Karpas-422 (cell line): ENCODE results near the gene WIPF2. TPM values are rescaled to one million over a fixed set of nuclear protein-coding genes. Genes with fewer than 3 reads are reported as not detected.

Source experiments
- DNase-seq: peaks from one replicate; pipeline ENCODE4 v3.0.0-alpha.2; 2015
- H2AFZ ChIP-seq: fragments of 200-600 bp; sonication (generic); 2 replicates; pipeline ENCODE4 v1.6.1; 2014; ENCODE audit warnings: antibody characterized with exemption, low read length, mixed read lengths
- H3K27ac ChIP-seq: fragments of 200-600 bp; sonication (generic); 2 replicates; pipeline ENCODE4 v1.5.1; 2014; ENCODE audit warnings: mild to moderate bottlenecking, low read length, moderate library complexity
- H3K27me3 ChIP-seq: fragments of 200-600 bp; sonication (generic); 2 replicates; pipeline ENCODE4 v1.6.1; 2014; ENCODE audit warnings: low read length, mixed read lengths
- H3K36me3 ChIP-seq: fragments of 200-600 bp; sonication (generic); 2 replicates; pipeline ENCODE4 v1.6.1; 2014; ENCODE audit warnings: low read length, mixed read lengths; ENCODE audit not compliant: insufficient read depth
- H3K4me1 ChIP-seq: fragments of 200-600 bp; sonication (generic); 2 replicates; pipeline ENCODE4 v1.6.1; 2014; ENCODE audit warnings: mild to moderate bottlenecking, low read length, mixed read lengths
- H3K4me2 ChIP-seq: fragments of 200-600 bp; sonication (generic); 2 replicates; pipeline ENCODE4 v1.6.1; 2014; ENCODE audit warnings: low read length, low read depth, mild to moderate bottlenecking; ENCODE audit not compliant: poor library complexity, severe bottlenecking
- H3K4me3 ChIP-seq: fragments of 200-600 bp; sonication (generic); 2 replicates; pipeline ENCODE4 v1.5.1; 2014; ENCODE audit warnings: mild to moderate bottlenecking, antibody characterized with exemption, low read length, mixed read lengths
- H3K79me2 ChIP-seq: fragments of 200-600 bp; sonication (generic); 2 replicates; pipeline ENCODE4 v1.6.1; 2014; ENCODE audit warnings: mild to moderate bottlenecking, low read length, mixed read lengths
- H3K9ac ChIP-seq: fragments of 200-600 bp; sonication (generic); 2 replicates; pipeline ENCODE4 v1.6.0; 2014; ENCODE audit warnings: low read length
- H3K9me2 ChIP-seq: fragments of 200-600 bp; sonication (generic), shearing (Covaris generic); replicated peaks from 2 replicates; pipeline ENCODE4 v1.6.0; 2014; ENCODE audit warnings: mild to moderate bottlenecking, low read length, moderate library complexity; ENCODE audit not compliant: insufficient read depth
- H3K9me3 ChIP-seq: fragments of 300-700, 200-600 bp; sonication (generic); 2 replicates; pipeline ENCODE4 v1.6.1; 2014; ENCODE audit warnings: low read length, mixed read lengths
- H4K20me1 ChIP-seq: fragments of 200-600 bp; sonication (generic); 2 replicates; pipeline ENCODE4 v1.6.1; 2014; ENCODE audit warnings: mild to moderate bottlenecking, antibody characterized with exemption, low read length, low read depth; ENCODE audit not compliant: insufficient read depth
- total RNA-seq: library from RNA; depleted of rRNA; stranded (reverse); fragments of >200 nt; shearing (Covaris generic); gene quantifications from 2 replicates; pipeline ENCODE4 v1.2.3, GENCODE V29; 2014; ENCODE audit warnings: low replicate concordance

The WIPF2 gene
- total RNA-seq, 1 experiment from 2014 or later = 19.0 TPM

- Histone ChIP-seq H3K79me2 (peaks cover 35% of the 10 kb centered on the region), H3K4me2 (peak overlapping the region; percentile 65), H3K9me3 (no peaks in the 10 kb centered on the region), H3K9me2 (no peaks in the 10 kb centered on the region), H4K20me1 (no peaks in the 10 kb centered on the region), H3K27me3 (no peaks in the 10 kb centered on the region), H3K27ac (peak overlapping the region; percentile 33; the same call in 1 of the 2 replicates), H3K4me1 (peaks cover 30% of the 10 kb centered on the region), H3K36me3 (peaks cover 22% of the 10 kb centered on the region), H2AFZ (no peak overlapping the region), H3K9ac (peak overlapping the region; percentile 60), H3K4me3 (peak overlapping the region; percentile 55)
- no peak for DNase-seq
These were observed 68.0 kb downstream of the WIPF2 start for GRCh38 chr17:40287159-40287493.

GRCh38 chr17:40287494-40288369 is 68.6 kb downstream of the WIPF2 start, which contains the start of gene CDC6:
TSS of gene CDC6 (plus strand) at chr17:40287879. CDS start at chr17:40289421, 1,542 bp downstream.
- DNase-seq = peak; percentile 99
- H3K27ac ChIP-seq = peak within 1 kb of the TSS; percentile 83
- peak within 1 kb of the TSS; percentile 92 for H3K4me3 ChIP-seq
- H3K9me3 ChIP-seq = no peaks in the 10 kb centered on the region
- peak within 1 kb of the TSS; percentile 79 for H3K4me2 ChIP-seq
- no peaks in the 10 kb centered on the region for H3K9me2 ChIP-seq
- H4K20me1 ChIP-seq = no peaks in the 10 kb centered on the region
- peaks cover 30% of the 10 kb centered on the region for H3K4me1 ChIP-seq
- peak within 1 kb of the TSS; percentile 87 for H3K9ac ChIP-seq
- H3K36me3 ChIP-seq = peaks cover 22% of the 10 kb centered on the region
- H3K79me2 ChIP-seq = peaks cover 35% of the 10 kb centered on the region
- no peak within 1 kb of the TSS for H2AFZ ChIP-seq
- no peaks in the 10 kb centered on the region for H3K27me3 ChIP-seq

- Histone ChIP-seq H3K27me3 (no peaks in the 10 kb centered on the region), H3K9me2 (no peaks in the 10 kb centered on the region), H2AFZ (no peak overlapping the region), H3K4me3 (no peak overlapping the region), H3K4me2 (no peak overlapping the region), H3K79me2 (peaks cover 39% of the 10 kb centered on the region), H4K20me1 (no peaks in the 10 kb centered on the region), H3K36me3 (peaks cover 49% of the 10 kb centered on the region), H3K9ac (no peak overlapping the region), H3K4me1 (peaks cover 30% of the 10 kb centered on the region), H3K9me3 (no peaks in the 10 kb centered on the region), H3K27ac (no peak overlapping the region)
- peak; percentile 76 for DNase-seq
These were observed 71.7 kb downstream of the WIPF2 start for GRCh38 chr17:40290629-40291280.

- Histone ChIP-seq H3K9me2 (no peaks in the 10 kb centered on the region), H2AFZ (no peak overlapping the region), H3K9ac (no peak overlapping the region), H3K4me2 (no peak overlapping the region), H3K79me2 (peaks cover 39% of the 10 kb centered on the region), H3K4me3 (no peak overlapping the region), H3K4me1 (peaks cover 30% of the 10 kb centered on the region), H3K27me3 (no peaks in the 10 kb centered on the region), H3K36me3 (peaks cover 54% of the 10 kb centered on the region), H3K27ac (no peak overlapping the region), H3K9me3 (no peaks in the 10 kb centered on the region), H4K20me1 (no peaks in the 10 kb centered on the region)
- no peak for DNase-seq
These were observed 72.2 kb downstream of the WIPF2 start for GRCh38 chr17:40291281-40291664.

GRCh38 chr17:40293363-40293762 is 74.3 kb downstream of the WIPF2 start:
- no peak overlapping the region for H3K4me2 ChIP-seq
- H3K4me1 ChIP-seq = peaks cover 23% of the 10 kb centered on the region
- no peak overlapping the region for H2AFZ ChIP-seq
- no peak for DNase-seq
- H3K9me2 ChIP-seq = no peaks in the 10 kb centered on the region
- H3K27ac ChIP-seq = no peak overlapping the region
- peaks cover 32% of the 10 kb centered on the region for H3K79me2 ChIP-seq
- H3K27me3 ChIP-seq = no peaks in the 10 kb centered on the region
- peaks cover 73% of the 10 kb centered on the region for H3K36me3 ChIP-seq
- H3K9me3 ChIP-seq = no peaks in the 10 kb centered on the region
- no peak overlapping the region for H3K9ac ChIP-seq
- no peaks in the 10 kb centered on the region for H4K20me1 ChIP-seq
- H3K4me3 ChIP-seq = no peak overlapping the region

- Histone ChIP-seq H3K27me3 (no peaks in the 10 kb centered on the region), H3K36me3 (peaks cover 62% of the 10 kb centered on the region), H3K27ac (no peak overlapping the region), H2AFZ (no peak overlapping the region), H3K4me1 (peaks cover 6% of the 10 kb centered on the region), H3K4me3 (no peak overlapping the region), H3K79me2 (peaks cover 10% of the 10 kb centered on the region), H3K9ac (no peak overlapping the region), H3K9me2 (no peaks in the 10 kb centered on the region), H3K9me3 (no peaks in the 10 kb centered on the region), H4K20me1 (no peaks in the 10 kb centered on the region), H3K4me2 (no peak overlapping the region)
- DNase-seq = no peak
These were observed 76.7 kb downstream of the WIPF2 start for GRCh38 chr17:40295488-40296436.

GRCh38 chr17:40297511-40297910 is 78.4 kb downstream of the WIPF2 start:
- H3K36me3 ChIP-seq = peaks cover 71% of the 10 kb centered on the region
- H3K79me2 ChIP-seq = peaks cover 3% of the 10 kb centered on the region; the same call in 1 of the 2 replicates
- no peaks in the 10 kb centered on the region for H3K27me3 ChIP-seq
- no peak for DNase-seq
- H3K4me1 ChIP-seq = no peaks in the 10 kb centered on the region; the same call in 1 of the 2 replicates
- no peak overlapping the region for H3K27ac ChIP-seq
- H4K20me1 ChIP-seq = no peaks in the 10 kb centered on the region
- no peaks in the 10 kb centered on the region for H3K9me2 ChIP-seq
- no peak overlapping the region for H2AFZ ChIP-seq
- no peak overlapping the region for H3K4me2 ChIP-seq
- H3K9me3 ChIP-seq = no peaks in the 10 kb centered on the region
- no peak overlapping the region for H3K9ac ChIP-seq
- H3K4me3 ChIP-seq = no peak overlapping the region
